ENCODE measurements around the gene CACNG1.

CACNG1 gene

DNA sequence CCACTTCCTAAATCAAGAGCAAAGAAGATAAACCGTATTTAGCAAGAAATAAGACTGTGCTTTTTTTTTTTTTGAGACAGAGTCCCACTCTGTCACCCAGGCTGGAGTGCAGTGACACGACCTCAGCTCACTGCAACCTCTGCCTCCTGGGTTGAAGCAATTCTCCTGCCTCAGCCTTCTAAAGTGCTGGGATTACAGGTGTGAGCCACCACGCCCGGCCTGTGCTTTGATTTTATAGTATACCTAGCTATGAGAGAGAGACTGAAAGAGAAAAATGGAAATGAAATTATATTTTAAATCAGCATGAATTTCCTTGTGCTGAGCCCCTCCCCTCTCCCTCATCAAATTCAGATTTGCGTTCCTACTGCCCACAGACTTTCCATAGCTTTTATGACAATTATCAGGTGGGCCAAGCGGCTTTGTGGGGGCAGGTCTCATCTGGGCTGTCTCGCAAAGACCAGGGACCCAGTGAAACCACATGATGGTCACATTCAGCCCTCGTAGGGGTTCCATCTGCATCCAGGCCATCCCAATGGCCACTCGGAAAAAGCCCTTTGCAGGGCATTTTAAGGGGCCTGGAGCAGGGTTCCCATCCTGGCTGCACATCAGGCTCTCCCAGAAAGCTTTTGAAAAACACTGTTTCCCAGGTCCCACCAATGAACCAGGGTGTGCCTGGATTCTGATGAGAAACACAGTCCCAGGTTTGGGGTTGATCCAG, 8.5 kb downstream of the CACNG1 start:
- no peak for DNase-seq

GRCh38 chr17:67053438-67054000, 9.2 kb downstream of the CACNG1 start:
- no peak for DNase-seq

GRCh38 chr17:67054011-67054591, 9.7 kb downstream of the CACNG1 start:
- no peak for DNase-seq

GRCh38 chr17:67054608-67055007, 10.3 kb downstream of the CACNG1 start:
- DNase-seq, result no peak

DNA sequence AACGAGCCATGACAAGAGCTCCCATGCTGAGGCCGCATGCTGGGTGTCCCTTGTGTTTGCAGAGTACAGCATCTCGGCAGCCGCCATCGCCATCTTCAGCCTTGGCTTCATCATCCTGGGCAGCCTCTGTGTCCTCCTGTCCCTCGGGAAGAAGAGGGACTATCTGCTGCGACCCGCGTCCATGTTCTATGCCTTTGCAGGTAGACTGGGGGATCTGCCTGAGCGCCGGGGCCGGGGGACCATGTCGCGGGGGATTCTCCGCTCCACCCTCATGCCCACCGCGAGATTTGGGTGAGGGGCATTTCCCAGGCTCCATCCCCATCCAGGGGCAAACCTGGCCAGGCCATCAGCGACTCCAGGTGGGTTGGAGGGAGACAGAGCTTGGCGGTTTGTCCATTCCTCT, 10.7 kb downstream of the CACNG1 start:
- no peak for DNase-seq

- no peak for DNase-seq
Observed at GRCh38 chr17:67055811-67056745, 11.7 kb downstream of the CACNG1 start.

GRCh38 chr17:67056746-67057490, 12.6 kb downstream of the CACNG1 start:
- DNase-seq, result no peak

- no peak for DNase-seq
Observed at GRCh38 chr17:67058036-67058435, 13.7 kb downstream of the CACNG1 start.

DNA sequence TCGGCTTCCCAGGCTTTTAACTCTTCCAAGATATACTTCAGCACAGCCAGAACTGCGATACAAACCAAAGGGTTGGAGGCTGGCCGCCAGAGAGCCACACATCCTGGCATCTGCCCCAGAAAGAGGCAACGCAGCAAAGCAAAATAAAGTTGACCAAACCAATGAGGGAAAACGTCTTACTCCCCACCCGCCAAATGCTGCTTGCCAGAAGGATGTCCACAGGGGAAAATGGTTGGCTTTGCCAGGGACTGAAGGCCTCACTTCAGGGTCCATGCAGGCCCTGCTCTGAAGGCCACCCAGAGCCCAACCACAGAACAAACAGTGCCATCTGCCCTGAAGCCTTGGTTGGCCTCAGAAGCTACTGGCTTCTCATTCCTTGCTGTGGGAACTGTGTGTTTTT, 15.0 kb downstream of the CACNG1 start:
- no peak for DNase-seq

- no peak for DNase-seq
Observed at GRCh38 chr17:67063141-67063540, 18.8 kb downstream of the CACNG1 start.

DNA sequence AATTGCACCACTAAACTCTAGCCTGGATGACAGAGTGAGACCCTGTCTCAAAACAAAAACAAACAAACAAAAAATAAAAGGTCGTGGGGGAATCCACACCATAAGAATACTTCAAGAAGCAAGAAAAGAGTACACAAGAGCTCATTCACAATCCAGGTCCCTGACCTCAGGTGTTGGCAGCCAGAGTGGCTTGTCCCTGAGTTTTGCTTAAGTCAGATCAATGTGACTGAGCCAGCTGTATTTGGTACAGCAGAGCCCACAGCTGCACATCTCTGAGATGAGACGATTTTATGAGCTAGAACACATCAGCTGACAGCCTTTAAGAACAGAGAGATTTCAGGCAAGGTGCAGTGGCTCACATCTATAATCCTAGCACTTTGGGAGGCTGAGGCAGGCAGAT, 22.4 kb downstream of the CACNG1 start:
- no peak for DNase-seq

GRCh38 chr17:67067571-67068482, 23.5 kb downstream of the CACNG1 start:
- no peak for DNase-seq

DNA sequence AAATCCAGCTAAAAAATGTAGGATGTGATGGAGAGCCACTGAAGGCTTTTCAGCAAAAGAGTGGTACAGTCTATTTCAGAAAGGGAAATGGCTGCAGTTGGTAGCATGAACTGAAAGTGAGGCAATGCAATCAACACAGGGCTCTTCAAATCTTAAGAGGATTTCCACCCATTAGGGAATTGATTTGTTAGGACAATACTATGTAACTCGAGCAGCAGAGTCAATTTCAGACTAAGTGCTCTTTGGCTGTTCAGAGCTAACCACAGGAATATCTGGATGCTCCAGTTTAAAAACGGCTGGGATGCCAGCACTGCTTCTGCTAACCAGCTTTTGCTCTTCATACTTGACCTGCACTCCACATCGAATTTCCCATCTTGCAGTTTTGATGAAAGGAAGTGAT, 24.6 kb downstream of the CACNG1 start:
- DNase-seq, result no peak

- no peak for DNase-seq
Observed at GRCh38 chr17:67069603-67070136, 25.3 kb downstream of the CACNG1 start.

DNA sequence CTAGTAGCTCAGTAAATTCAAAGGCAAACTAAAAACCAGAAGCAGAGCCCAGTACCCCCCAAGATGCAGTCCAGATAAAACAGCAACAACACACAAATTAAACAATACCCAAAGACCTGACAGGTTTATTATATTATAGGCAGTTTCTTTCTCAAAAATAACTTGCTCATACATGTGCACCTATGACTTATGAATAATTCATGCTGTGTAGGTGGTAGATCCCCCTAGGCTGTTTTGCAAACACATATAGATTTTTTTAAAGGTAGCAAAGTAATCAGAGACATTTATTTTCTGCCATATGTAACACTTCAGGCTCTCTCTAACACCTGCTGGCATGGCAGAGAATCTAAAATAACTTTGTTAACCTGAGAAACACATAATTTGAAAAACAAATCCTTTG, 27.2 kb downstream of the CACNG1 start:
- no peak for DNase-seq

- no peak for DNase-seq
Observed at GRCh38 chr17:67072885-67073284, 28.5 kb downstream of the CACNG1 start.

DNA sequence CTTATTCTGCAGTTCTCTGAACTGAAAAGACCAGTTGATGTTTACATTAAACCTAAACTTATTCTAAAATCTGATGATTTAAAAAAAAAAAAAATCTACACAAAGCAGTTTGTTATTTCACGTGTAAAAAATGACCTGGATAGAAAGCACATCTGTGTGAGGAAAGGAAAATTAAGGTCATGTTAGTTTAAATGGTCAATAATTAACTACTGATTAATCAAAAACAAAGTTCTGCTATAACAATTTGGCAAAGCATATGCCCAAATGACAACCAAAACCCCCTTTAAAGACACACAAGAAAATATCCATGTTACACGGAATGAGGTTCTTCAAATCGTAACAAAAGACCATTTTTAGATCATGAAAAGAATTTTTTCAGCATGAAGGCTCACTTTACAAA, 30.4 kb downstream of the CACNG1 start:
- DNase-seq, result no peak

DNA sequence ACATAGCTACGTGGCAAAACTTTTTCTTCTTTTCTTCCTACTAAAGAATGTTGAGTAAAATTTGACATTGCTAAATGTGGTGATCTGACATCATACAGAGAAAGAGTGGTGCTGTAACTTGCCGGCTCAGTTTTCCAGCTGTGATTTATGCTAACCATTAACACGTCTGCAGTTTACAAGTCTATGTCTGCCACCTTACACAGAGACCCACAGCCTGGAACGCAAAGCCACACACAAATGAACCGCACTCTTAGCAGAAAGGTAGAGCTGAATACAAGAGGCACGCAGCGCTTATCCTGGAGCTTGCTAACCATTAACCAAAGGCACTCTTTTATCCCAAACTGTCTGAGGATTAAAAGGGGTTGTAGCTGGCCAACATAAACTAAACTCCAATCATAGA, 31.9 kb downstream of the CACNG1 start:
- DNase-seq, result no peak

- DNase-seq, result no peak
Observed at GRCh38 chr17:67078292-67078691, 33.9 kb downstream of the CACNG1 start.

GRCh38 chr17:67079491-67079890, 35.1 kb downstream of the CACNG1 start:
- no peak for DNase-seq

- no peak for DNase-seq
Observed at GRCh38 chr17:67080804-67081203, 36.5 kb downstream of the CACNG1 start.

Data from activated CD4-positive, alpha-beta T cell treated with anti-CD3 and anti-CD28 coated beads, Interleukin-2, amount 50 U/mL, for 1 hour (primary cell).